Muscle of leg (tissue), 11 donors: Measurements from ENCODE around the gene PHF10. TPM values are rescaled to one million over a fixed set of nuclear protein-coding genes. Genes with fewer than 3 reads are reported as not detected.

Experiments used
- DNase-seq: peaks from one replicate; pipeline ENCODE4 v3.0.0; 2013
- H3K27ac ChIP-seq: one replicate; pipeline ENCODE4 v1.5.1; 2013; ENCODE audit warnings: mild to moderate bottlenecking, low read length, control low read depth
- H3K27me3 ChIP-seq: one replicate; pipeline ENCODE4 v1.6.1; 2013; ENCODE audit warnings: low read length; ENCODE audit not compliant: control insufficient read depth, insufficient read depth
- H3K36me3 ChIP-seq: one replicate; pipeline ENCODE4 v1.6.1; 2013; ENCODE audit warnings: low read length; ENCODE audit not compliant: control insufficient read depth, insufficient read depth
- H3K4me1 ChIP-seq: one replicate; pipeline ENCODE4 v1.6.1; 2013; ENCODE audit warnings: low read length; ENCODE audit not compliant: control insufficient read depth, insufficient read depth
- H3K4me3 ChIP-seq: one replicate; pipeline ENCODE4 v1.5.1; 2013; ENCODE audit warnings: low read length, control low read depth
- H3K9me3 ChIP-seq: replicated peaks from 2 replicates; pipeline ENCODE4 v1.6.1; 2013; ENCODE audit warnings: low read depth, low read length; ENCODE audit not compliant: control insufficient read depth
- WGBS: methylation state at CpG from one replicate; pipeline ENCODE4 v1.1.5; 2013; ENCODE audit warnings: missing lambda C conversion rate; ENCODE audit not compliant: insufficient coverage; 5-methylcytosine and 5-hydroxymethylcytosine counted together
- polyA plus RNA-seq, 8 donors: library from polyadenylated mRNA; unstranded; fragments of 120-200 nt; gene quantifications; one replicate each; pipeline versions ENCODE4 v1.2.1 to v1.2.3, GENCODE V29; 2013; ENCODE audit warnings: inconsistent platforms in 1 of 8, low replicate concordance in 1 of 8; ENCODE audit not compliant: insufficient read length in 8 of 8, insufficient read depth in 1 of 8
- total RNA-seq: library from RNA; stranded (reverse); fragments of 120-200 nt; gene quantifications from one replicate; pipeline ENCODE4 v1.2.4, GENCODE V29; 2013

PHF10 gene
- total and polyA plus RNA-seq, 9 donors = 32.5 to 82.4 (median 73.0) TPM

DNA sequence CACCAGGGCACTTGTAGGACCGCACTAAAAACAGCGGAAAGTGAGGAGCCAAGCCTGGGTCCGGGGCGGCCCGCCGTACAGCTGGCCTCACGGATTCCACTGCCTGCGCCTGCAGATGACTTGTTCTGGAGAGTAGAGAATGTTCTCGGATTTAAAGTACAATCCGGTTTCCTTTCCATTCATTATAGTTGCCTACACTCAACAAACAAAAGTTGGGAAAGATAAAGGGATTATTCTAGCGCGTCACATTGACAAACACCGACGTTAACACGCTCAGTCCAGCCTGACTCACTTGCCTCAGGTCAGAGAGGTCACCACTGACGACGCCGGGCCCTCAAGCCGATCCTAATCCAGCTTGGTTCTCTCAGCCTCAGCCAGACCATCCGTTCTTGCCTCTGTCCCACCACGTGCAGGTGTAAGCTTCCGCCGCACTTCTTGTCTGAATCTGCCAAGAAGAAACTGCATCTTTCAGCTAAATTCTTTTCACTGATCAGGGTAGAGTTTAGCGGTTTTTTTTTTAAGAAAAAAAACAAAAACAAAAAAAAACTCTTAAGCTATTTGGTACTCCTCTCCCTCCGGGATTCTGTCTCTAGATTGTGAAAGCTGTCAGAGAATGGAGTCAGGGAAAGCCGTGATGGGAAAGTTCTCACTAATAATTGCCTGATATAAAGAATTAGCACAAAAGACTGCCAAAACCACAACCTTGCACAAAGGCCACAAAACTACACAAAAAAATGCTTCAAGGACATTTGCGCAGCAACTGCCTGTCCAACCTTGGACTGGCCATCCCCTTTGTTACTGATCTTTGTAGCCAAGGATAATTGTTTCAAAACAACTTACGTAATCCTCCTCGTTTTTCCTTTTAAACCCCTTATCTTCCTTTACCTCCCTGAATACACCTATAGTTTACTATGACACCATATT, 1.1 kb upstream of the PHF10 start:
- 17% methylated on average over 17 of the region's 29 CpGs for WGBS
- Histone ChIP-seq H3K36me3 (no peaks in the 10 kb centered on the region), H3K9me3 (no peaks in the 10 kb centered on the region), H3K27me3 (no peaks in the 10 kb centered on the region), H3K4me1 (peaks cover 7% of the 10 kb centered on the region), H3K27ac (peak overlapping the region; percentile 92), H3K4me3 (peak overlapping the region; percentile 60)
- peak; percentile 71 for DNase-seq

DNA sequence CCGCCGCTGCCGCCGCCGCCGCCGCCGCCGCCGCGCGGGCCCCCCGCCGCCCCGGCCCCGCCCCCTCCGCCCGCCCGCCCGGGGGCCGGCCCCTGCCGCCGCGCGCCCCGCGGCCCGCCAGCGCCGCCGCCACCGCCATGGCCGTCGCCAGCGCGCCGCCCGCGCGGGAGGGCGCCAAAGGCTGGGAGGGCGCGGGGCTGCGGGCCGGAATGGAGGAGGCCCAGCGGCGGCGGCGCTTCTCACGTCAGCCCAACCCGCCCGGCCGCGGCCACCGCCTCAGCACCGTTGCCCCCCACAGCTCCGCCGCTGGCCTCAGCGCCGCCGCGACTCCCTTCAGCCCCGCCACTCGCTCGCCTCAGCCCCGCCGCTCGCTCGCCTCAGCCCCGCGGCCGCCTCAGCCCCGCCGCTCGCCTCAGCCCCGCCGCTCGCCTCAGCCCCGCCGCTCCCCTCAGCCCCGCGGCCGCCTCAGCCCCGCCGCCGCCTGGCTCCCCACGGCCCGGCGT, 258 bp downstream of the PHF10 start:
- H3K4me3 ChIP-seq = no peak overlapping the region
- WGBS = under 1% methylated on average over 81 of the region's 89 CpGs
- H3K27me3 ChIP-seq = no peaks in the 10 kb centered on the region
- peaks cover 1% of the 10 kb centered on the region for H3K36me3 ChIP-seq
- DNase-seq = peak; percentile 55
- peaks cover 7% of the 10 kb centered on the region for H3K4me1 ChIP-seq
- H3K9me3 ChIP-seq = no peaks in the 10 kb centered on the region
- H3K27ac ChIP-seq = peak overlapping the region; percentile 26

DNA sequence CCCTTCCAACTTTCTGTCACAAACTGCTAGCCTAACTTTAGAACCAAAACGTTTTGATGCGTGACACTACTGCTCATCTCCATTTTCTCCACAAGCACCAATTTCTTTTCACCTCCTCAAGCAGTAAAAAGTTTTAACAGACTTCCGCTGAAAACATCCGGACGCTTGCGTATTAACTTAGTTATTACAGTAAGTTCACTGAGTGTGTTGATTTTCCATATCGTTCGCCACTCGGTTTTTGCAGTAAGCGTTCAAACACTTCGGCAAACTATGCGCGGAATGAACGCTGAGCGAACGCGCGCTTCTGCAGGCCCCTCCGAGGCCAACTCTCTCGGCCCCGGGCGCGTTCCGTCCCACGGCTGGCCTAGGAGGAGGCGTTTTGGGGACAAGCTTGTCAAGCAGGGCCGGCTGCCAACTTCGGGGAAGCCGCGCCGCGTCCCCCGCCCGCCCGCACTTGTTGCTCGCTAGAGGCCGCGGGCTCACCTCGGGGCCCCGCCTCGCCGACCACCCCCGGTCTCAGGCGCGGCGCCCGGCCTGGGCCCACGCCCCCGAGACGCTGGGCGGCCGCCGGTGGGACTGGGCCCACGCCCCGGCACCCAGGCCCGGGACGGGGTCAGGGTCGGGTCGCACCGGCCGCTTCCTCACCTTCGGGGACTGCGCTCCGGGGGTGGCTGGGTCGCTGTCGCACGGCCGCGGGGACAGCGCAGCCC, 945 bp downstream of the PHF10 start:
- Histone ChIP-seq H3K27ac (peak overlapping the region; percentile 92), H3K9me3 (no peaks in the 10 kb centered on the region), H3K4me3 (peak overlapping the region; percentile 74), H3K36me3 (peaks cover 2% of the 10 kb centered on the region), H3K4me1 (peaks cover 7% of the 10 kb centered on the region), H3K27me3 (no peaks in the 10 kb centered on the region)
- peak; percentile 89 for DNase-seq
- whole genome bisulfite sequencing = under 1% methylated on average over 67 of the region's 70 CpGs

DNA sequence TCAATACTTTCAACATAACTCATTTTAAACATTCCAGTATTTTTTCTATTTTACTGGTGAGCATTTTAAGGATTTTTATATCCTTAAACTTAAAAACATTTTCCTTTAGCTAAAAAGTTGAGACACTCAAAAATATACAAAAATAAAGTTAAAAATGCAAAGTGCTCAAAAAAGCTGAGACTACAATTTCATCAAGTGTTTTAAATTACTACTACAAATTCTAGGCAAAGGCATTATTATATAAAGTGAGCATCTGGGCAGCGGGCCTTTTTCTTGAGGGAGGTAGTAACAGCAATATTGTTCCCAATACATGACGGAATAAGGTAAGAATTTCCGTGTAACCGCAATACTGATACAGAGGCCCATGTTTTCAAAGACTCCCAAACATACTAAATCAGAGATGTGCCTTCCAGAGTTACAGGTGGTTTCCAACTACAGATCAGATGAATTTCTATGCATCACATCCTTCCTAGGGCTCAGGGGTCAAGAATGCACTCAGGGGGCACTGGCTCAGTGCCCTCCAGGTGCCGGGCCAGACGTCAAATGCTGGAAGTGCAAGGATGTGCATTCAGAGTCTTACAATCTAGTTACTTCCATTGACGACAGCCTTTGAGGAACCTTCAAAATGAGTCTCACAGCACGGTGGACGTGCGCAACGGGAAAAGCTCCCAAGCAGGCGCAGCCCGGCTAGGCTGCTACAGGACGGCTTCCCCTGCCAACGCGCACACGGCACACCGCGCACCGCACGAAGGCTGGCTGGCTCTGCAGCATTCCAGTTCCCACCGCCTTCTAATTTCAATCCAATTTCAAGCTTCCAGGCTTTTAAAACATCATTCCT, 1.7 kb downstream of the PHF10 start:
- Histone ChIP-seq H3K27ac (peak overlapping the region; percentile 92), H3K4me1 (peaks cover 7% of the 10 kb centered on the region), H3K27me3 (no peaks in the 10 kb centered on the region), H3K9me3 (no peaks in the 10 kb centered on the region), H3K36me3 (peaks cover 2% of the 10 kb centered on the region), H3K4me3 (peak overlapping the region; percentile 74)
- peak; percentile 66 for DNase-seq
- 1% methylated on average over 20 of the region's 22 CpGs for WGBS

DNA sequence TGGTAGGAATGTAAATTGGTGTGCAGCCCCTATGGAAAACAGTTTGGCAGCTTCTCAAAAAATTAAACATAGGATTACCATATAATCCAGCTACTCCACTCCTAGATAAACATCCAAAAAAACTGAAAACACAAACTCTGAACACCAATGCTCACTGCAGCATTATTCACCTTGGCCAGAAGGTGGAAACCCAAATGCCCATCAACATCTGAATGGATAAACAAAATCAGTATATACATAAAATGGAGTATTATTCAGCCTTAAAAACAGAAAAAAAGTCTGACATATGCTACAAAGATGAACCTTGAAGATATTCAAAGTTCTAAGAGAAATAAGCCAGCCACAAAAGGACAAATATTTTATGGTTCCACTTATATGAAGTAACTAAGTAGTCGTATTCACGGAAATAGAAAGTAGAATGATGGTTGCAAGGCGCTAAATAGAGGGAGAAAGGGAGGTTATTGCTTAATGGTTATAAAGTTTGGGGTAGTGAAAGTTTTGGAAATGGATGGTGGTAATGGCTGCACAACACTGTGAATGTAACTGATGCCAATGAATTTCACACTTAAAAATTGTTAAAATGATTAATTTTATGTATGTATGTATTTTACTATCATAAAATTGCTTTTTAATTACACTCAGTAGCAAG, 4.0 kb downstream of the PHF10 start:
- DNase-seq = no peak
- WGBS = 100% methylated on average over 3 of the region's 3 CpGs

DNA sequence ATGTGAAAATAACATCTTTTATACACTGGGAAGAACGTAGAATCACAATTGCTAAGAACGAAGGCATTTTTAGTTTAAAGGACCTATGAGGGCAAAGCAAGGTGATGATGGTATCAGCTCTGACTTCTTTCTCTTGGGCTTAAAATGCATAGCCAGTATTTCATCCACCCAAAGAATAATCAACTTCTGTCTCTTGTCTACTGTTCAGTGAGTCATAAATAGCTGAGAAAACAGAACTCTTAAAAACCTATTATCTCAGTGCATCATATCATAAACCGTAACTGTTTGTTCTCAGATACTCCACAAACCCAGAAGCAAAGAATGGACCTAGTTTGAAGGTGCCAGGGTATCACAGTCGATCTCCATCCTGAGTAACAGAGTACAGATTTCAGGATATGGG, 5.2 kb downstream of the PHF10 start:
- H3K4me1 ChIP-seq = peaks cover 5% of the 10 kb centered on the region
- H3K36me3 ChIP-seq = peaks cover 14% of the 10 kb centered on the region
- no peak for DNase-seq
- H3K27ac ChIP-seq = no peak overlapping the region
- no CpG with 5 or more reads among the region's 4 CpGs for WGBS
- no peaks in the 10 kb centered on the region for H3K27me3 ChIP-seq
- no peaks in the 10 kb centered on the region for H3K9me3 ChIP-seq
- no peak overlapping the region for H3K4me3 ChIP-seq

More for the DNA sequence above, 4.0 kb downstream of the PHF10 start:
- no peaks in the 10 kb centered on the region for H3K27me3 ChIP-seq
- peaks cover 7% of the 10 kb centered on the region for H3K4me1 ChIP-seq
- no peak overlapping the region for H3K27ac ChIP-seq
- H3K9me3 ChIP-seq = no peaks in the 10 kb centered on the region
- peaks cover 5% of the 10 kb centered on the region for H3K36me3 ChIP-seq
- no peak overlapping the region for H3K4me3 ChIP-seq

DNA sequence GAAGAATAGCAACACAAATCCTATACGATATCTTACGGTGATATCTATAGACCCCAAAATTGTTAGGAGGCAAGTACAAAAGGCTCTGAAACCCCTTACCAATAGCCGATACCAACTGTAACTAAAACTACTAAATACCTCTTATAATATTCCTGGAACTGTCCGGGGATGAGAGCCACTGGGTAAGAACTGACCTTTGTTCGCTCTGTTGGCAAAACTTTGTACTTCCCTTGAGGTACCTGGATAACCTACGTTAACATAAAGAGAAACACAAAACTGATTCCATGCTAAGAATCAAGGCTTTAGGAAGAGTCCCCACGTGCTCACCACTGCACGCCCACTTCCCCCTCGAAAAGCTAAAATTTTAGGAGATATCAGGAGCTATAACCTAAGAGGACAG, 9.7 kb downstream of the PHF10 start:
- H3K4me3 ChIP-seq = no peak overlapping the region
- DNase-seq = no peak
- H3K27ac ChIP-seq = no peak overlapping the region
- WGBS = 95% methylated on average over 6 of the region's 9 CpGs
- no peaks in the 10 kb centered on the region for H3K9me3 ChIP-seq
- H3K4me1 ChIP-seq = no peaks in the 10 kb centered on the region
- H3K27me3 ChIP-seq = no peaks in the 10 kb centered on the region
- H3K36me3 ChIP-seq = peaks cover 29% of the 10 kb centered on the region

DNA sequence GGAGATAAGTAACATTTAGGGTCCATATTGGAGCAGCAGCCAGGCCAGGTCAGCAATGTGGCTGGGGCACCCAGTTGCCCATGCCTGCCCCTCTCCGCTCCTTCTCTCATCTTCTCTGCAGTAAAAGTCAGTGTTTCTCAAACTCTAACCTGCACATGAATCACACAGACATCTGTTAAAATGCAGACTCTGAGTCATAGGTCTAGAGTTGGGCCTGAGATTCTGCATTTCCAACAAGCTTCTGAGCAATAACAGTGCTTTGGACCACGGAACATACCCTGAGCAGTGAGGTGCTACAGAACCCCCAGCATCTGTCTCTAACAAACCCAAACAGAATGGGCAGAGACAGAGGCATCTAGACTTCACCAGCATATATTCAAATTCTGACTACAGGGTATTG, 10.1 kb downstream of the PHF10 start:
- WGBS = 90% methylated on average over 2 of the region's 2 CpGs
- Histone ChIP-seq H3K9me3 (no peaks in the 10 kb centered on the region), H3K27ac (no peak overlapping the region), H3K4me1 (no peaks in the 10 kb centered on the region), H3K36me3 (peaks cover 29% of the 10 kb centered on the region), H3K27me3 (no peaks in the 10 kb centered on the region), H3K4me3 (no peak overlapping the region)
- no peak for DNase-seq

DNA sequence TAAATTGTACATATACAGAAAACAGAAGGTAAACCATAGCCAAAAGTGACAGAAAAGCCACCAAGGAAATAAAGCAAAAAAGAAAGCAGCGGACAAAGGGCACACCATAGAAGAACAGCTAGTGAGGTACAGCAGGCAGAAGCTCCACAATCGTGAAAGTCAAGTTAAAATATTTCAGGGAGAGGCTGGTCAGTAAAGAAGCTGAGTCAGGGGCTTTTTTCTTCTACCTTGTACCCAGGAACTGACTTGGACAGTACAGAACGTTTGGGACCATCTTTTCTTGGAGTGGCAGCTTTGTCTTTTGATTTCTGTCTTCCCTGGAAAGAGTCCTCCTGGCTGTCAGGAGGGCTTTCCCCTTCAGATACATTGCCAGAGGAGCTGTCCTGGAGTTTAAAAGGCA, 14.3 kb downstream of the PHF10 start:
- no peak for DNase-seq
- H3K4me3 ChIP-seq = no peak overlapping the region
- H3K27ac ChIP-seq = no peak overlapping the region
- peaks cover 24% of the 10 kb centered on the region for H3K36me3 ChIP-seq
- WGBS = 100% methylated on average over 2 of the region's 3 CpGs
- no peaks in the 10 kb centered on the region for H3K4me1 ChIP-seq
- H3K9me3 ChIP-seq = no peaks in the 10 kb centered on the region
- no peaks in the 10 kb centered on the region for H3K27me3 ChIP-seq
